NCI-H1092 (cell line): Measurements from ENCODE around the gene ADA.

Experiments used
- DNase-seq: peaks from one replicate; lab custom pipeline; 2025; lab: John Stamatoyannopoulos, UW

The ADA gene

GRCh38 chr20:44580581-44581268 is 70.8 kb downstream of the ADA start:
- no peak for DNase-seq

GRCh38 chr20:44579313-44580081 is 72.0 kb downstream of the ADA start:
- DNase-seq = no peak

DNA sequence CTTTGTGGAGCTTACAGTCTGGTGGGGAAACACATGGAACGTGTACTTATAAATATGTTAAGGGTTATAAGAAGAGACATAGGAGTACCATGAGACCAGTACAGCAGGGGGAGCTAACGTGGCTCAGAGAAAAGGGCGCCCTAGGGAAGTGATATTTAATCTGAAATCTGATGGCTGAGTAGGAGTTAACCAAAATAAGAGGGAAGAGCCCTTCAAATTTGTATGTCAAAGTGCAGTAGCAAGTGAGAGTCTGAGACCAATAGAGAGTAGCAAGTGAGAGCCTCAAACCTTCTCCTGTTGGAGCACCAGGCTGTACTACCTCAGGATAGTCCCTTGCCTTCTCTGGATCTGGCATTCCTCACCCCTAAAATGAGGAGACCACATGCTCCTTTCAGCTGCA is 75.2 kb downstream of the ADA start:
- no peak for DNase-seq

DNA sequence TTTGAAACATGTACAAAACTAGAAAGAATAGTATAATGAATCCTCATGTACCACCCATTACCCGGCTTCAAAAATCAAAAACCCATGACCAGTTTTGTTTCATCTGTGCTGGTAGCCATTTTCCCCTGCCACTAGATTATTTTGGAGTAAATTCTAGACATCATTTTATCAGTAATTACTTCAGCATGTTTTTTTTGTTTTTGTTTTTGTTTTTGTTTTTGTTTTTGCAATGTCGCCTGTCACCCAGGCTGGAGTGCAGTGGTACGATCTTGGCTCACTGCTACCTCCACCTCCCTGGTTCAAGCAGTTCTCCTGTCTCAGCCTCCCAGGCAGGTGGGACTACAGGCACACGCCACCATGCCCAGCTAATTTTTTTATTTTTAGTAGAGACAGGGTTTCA is 77.1 kb downstream of the ADA start:
- DNase-seq = no peak

- no peak for DNase-seq
Observed at GRCh38 chr20:44573501-44573869, 78.0 kb downstream of the ADA start.

DNA sequence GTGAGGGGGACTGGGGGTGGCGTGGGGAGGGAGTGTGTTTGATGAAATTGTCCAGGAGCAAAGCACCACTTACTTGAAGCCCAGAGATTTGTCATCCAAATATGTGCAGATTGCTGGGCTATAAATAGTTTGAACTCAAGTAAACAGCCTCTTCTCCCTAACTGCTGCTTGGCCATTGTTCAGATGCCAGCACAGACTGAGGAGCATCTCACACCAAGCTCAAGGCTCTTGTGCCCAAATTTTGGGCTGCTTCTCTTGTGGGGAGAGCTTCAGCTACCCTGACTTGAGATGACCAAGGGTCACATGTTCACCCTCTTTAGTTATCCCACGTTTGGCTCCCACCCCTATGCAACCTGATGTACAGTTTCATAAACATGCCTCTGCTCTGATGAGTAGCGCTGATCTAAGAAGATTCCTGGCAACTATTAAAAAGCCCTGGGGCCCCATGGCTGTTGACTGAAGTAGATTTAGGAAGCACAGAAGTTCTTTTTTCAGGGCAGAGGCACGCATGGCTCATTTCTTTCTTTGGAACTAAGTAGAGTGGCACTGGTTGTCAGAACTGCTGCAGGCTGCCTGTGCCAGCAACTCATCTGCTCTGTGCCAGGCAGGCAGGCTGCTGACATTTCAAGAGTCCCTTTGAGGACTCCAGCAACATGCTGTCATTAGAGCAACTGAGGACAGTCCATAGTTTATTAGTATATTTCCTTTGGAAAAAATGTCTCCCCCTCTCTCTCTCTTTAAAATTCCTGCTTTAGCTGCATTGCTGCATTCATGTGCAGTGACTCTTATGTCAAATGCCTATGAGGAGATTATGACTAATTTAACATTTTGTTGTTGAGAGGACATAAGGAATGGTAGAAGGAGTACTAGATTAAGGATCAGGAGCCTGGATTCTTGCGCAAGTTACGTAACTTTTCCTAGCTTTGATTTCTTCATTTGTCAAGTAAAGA is 78.7 kb downstream of the ADA start:
- DNase-seq = no peak

DNA sequence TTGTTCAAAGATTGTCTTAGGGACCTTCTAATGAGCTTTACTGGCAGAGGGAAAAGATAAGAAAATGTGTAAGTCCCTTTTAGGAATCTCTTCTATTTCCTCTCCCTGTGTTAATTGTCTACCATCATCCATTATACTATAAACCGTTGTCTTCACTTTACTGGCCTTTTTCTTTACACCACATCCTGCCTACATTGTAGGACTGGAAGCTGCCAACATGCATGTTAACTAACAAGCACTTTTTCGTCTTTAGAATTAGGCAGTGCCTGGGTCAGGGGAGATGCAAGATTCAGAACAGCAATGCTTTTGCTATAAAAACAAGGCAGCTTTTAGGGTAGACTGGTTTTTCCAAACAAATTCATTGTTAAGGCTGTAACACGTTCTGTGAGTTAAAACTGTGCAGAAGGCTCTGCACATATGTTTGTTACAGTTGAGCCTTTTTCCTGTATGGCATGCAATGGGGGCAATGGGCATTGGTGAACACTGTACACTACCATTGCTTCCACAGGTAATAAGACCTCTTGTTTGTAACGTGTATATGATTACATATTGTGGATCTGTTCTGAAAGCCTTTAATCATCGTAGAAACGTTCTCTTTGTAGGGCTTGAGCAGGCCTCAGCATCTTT is 80.0 kb downstream of the ADA start:
- no peak for DNase-seq

- DNase-seq = no peak
Observed at GRCh38 chr20:44570367-44570766, 81.1 kb downstream of the ADA start.
